GM21447 (cell line): Measurements from ENCODE around the gene SELENOP.

ENCODE experiments used
- ATAC-seq: cut with Tn5 transposase; IDR thresholded peaks from one replicate; pipeline ENCODE4 v1.9.1; 2021; ENCODE audit not compliant: unreplicated experiment

SELENOP gene

DNA sequence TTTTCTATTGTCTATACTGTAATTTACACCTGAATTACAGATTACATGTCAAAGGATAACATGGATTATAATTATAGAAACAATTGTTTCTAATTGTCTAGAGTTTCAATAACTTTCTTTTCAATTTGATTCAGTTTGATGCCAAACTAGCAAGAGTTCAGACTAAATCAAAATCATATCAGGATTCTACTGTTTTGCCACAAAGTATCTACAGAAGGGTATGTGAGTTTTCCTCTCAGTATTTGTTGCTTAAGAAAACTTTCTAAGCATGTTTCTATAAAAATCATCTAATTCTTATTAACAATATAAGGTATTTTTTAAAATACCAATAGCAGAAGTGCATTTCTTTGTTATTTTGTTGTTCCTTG is 12.5 kb downstream of the SELENOP start:
- no peak for ATAC-seq

DNA sequence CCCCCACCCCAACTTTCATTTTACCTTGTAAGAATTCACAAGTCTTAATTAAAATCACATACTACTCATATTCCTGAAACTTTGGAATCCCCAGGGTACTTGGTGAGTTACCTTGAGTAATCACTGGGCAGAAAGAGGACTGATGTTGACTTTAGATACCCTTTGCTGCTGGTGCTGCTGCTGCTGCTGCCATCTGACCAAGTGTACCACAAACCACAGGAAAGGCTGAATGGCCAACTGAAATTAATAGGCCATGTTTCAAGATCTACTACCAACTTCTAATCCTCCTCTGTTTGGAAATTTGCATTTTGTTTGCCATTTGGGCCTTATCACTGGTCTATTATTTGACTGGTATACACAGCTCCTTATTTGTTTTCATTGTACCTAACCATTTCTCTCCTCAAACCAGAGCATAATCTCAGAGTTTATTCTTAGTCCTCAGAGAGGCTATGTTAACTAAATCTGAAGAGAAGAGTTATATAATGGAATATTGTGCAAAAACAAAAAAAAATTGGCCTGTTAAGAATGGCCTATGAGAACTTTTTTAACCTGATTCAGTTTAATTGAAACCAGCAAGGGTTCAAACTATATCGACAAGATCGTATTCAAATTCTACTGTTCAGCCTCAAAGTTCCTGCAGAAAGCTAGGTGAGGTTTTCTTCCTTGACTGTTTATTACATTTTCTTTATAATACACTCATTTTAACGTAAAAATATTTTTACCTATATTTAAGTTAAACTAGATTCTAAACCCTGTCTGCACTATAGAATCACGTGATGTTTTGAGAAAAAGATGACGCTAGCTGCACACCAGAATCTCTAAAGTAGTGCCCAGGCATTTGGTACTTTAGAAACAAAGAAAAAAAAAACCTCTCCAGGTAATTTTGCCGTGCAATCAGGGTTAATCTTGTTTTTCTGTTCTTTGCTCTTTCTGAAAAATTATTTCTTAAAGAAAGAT is 13.1 kb downstream of the SELENOP start:
- ATAC-seq = no peak

DNA sequence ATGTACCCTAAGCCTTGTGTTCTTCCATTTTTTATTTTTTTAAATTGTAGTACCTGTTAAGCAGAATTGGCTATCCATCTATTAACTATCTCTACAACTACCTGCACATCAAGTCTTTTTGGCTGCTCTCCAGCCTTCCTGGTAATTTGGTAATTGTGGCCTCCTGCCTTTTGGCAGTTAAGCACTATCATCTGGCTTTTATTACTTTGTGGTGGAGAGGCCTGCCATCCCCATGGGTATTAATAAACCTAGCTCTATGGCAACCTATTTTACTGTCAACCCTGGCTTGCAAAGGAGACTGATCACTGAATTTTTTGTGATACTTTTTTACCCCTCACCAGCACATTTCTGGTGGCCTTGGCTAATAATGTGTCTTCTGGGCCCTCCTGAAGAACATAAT is 20.5 kb downstream of the SELENOP start:
- ATAC-seq = no peak

DNA sequence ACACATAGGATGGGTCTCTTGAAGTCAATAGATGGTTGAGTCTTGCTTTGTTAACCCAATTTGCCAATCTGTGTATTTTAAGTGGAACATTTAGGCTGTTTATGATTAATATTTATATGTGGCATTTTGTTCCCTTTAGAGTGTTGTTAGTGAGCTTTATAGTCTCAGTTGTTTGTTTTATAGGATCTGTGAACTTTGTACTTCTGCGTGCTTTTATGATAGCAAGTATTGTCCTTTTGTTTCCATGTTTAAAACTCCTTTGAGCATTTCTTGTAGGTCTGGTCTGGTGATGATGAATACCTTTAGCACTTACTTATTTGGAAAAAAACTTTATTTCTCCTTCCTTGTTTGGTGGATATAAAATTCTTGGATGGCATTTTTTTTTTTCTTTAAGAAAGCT is 23.8 kb downstream of the SELENOP start:
- no peak for ATAC-seq

DNA sequence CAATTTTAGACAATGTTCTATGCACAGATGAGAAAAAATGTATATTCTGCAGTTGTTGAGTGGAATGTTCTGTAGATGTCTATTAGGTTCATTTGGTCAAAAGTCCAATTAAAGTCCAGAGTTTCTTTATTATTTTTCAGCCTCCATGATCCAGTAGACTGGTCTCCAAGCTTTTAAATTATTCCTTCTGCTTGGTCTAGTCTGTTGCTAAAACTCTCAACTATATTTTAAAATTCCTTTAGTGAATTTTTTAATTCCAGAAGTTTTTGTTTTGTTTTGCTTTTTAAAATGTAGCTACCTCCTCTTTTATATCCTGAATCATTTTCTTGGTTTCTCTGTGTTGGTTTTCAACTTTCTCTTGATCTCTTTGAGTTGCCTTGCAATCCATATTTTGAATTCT is 24.6 kb downstream of the SELENOP start:
- no peak for ATAC-seq

DNA sequence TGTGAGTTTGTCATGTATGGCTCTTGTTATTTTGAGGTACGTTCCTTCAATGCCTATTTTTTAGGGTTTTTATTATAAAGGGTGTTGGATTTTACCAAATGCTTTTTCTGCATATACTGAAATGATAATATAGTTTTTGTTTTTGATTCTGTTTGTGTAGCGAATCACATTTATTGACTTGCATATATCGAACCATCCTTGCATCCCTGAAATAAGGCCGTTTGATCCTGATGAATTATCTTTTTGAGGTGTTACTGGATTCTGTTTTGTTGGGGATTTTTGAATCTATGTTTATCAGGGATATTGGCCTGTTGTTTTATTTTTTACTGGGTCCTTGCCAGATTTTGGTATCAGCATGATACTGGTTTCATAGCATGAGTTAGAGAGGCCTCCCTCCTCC is 25.9 kb downstream of the SELENOP start:
- ATAC-seq = no peak

DNA sequence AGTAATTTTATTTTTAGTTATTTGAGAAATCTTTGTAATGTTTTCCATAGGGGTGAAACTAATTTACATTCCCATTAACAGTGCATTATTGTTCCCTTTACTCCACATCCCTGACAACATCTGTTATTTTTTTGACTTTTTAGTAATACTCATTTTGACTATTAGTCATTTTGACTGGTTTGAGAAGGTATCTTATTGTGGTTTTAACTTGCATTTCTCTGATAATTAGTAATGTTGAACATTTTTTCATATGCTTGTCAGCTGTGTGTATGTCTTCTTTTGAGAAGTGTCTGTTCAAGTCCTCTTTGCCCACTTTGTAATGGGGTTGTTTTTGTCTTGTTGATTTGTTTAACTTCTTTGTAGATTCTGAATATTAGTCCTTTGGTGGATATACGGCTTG is 27.6 kb downstream of the SELENOP start:
- ATAC-seq = no peak

DNA sequence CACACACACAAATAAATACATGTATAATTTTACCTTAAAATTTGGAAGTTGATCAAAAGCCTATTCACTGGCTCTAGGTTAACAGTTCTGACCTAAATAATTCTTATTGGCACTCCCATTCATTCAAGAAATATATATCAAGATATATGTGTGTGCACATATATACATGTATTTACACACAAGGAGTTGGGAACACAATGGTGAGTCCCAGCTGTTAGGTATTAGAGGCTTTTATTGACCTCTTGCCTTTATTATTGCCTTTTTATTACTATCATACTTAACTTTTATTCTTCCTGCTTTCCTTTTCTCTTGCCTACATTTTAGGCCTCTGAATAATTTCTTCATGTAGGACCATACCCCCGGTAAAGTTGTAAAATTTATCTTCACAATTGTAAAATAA is 30.1 kb downstream of the SELENOP start:
- no peak for ATAC-seq

DNA sequence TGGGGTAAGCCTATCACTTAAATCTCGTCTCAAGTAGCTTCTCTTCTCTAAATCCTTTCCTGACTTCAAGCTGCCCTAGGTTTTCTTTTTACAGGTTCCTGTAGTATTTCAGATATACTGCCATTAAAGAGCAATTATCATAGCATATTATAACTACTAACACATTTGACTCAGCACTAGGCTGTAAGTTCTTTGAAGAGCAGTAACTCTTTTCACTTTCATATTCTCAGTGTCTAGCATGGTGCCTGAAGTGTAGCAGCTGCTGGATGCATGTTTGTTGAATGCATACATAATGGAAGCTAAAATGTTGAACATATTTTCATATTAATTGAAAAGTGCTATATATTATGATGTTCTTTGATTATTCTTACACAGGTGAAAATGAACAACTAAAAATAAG is 32.6 kb downstream of the SELENOP start:
- ATAC-seq = no peak

DNA sequence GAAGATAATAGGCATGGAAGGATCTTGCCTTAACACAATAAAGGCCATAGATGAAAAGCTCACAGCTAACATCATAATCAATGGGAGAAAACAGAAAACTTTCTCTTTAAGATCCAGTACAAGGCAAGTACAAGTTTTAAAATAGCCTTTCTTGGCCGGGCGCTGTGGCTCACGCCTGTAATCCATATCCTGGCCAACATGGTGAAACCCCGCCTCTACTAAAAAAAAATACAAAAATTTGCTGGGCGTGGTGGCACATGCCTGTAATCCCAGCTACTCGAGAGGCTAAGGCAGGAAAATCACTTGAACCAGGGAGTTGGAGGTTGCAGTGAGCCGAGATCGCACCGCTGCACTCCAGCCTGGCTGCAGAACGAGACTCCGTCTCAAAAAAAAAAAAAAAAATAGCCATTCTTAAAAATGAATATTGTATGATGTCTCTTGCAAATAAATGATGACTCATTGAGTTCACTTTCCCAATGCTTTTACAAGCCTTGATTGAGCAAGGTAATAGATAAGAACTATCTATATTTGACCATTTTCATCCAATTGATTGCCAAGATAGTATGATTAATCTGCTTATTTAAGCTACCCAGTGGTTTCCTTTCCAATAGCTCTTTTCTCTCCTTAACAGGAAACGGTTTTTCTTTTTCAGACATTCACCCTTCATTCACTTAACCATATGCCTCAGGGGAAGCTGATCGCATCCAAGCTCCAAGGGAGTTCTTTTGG is 39.3 kb downstream of the SELENOP start:
- ATAC-seq = no peak

DNA sequence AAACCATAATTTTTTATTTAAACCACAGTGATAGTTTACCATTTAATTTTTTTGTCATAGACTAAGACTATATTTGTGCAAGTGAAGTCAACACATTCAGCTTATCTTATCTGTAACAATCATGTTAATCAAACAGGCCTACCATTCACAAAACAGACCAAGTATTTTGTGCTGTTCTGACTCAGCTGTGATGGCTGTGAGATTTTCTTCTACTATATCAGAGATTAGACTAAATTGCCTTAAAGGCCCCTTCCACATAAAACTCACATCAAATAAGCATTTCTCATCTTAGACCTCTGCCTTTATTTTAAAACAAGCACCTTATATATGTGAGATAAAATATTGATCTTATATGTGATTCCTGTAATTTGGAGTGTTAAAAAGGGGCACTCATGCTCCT is 41.7 kb downstream of the SELENOP start:
- no peak for ATAC-seq

DNA sequence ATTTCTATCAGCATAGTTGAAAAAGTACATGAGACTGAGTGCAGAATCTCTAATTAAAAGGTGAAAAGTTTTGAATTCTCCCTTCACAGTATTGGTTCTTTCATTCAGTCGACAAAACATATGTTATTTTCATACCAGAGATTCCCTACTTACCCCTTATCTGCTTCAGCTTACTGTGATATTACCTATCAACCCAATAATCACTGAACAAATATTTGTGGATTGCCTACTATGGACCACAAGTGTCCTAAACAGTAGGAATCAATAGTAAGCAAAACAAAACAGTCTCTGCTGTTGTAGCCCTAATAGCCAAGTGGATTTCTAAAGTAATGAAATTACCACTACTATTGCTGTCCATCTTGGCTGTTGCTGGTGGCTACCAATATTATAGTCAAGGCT is 43.6 kb downstream of the SELENOP start:
- ATAC-seq = no peak

DNA sequence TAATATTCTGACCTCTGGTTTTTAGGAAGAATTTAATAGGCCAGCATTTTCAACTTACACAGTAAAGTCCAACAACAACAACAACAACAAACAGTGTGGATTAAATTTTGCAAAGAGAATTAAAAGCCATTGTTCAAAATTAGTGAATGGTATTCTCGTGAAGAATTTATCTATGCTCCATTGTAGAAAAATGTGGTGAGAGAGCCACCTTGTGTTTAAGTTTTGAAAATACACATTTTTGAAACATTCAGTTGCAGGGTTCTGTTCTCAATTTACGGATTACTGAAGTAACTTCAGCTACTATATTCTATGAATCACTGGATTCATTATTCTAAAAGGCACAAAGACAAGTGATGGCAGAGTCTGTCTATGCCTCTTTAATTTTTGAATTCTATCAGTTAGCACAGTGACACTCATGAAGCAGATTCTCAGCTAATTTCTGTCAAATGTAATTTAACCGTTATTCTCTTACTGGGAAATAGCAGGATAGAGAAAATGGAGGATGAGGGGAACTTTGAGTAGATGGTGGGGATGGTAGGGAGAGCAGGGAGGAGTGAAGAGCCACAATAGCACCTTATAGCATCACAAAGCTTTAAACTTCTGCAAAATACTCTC is 44.1 kb downstream of the SELENOP start:
- ATAC-seq = no peak

DNA sequence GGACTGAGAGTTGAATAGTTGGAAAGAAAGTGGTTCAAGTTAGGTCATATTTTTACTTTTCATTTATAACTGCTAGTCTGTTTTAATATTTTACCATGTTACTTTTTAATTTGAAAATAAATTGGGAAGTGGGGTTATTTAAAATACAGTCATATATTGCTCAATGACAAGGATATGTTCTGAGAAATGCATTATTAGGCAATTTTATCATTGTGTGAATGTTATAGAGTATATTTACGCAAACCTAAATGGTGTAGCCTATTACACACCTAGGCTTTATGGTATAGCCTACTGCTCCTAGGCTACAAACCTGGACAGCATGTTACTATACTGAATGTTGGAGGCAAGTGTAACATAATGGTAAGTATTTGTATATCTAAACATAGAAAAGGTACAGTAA is 49.9 kb downstream of the SELENOP start:
- no peak for ATAC-seq

DNA sequence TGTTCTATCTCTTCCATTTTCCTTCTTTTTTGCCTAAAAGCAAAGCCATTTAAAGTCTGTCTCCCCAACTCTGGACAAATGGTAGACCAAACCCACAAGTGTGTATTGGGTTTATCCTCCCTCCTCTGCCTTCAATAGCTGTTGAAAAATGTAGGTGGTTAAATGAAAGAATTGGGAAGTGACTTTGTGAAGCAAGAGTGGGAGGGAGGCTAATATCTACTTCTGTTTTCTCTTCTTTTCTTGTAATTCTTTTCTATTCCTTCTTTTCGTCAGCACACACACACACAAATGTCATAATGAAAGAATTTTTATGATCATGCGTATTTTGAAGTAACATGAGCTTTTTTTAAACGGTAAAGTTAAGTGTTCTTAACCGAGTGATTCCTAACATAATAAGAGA is 51.3 kb downstream of the SELENOP start:
- no peak for ATAC-seq

DNA sequence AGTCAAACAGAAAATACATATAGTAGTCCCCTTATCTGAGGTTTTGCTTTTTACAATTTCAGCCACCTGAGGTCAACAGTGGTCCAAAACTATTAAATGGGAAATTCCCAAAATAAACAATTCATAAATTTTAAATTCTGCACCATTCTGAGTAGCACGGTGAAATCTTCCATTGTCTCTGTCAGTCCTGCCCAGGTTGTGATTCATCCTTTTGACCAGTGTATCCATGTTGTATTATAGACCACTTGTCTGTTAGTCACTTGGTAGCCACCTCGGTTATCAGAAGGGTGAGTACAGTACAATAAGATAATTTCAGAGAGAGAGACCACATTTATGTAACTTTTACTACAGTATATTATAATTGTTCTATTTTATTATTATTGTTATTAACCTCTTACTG is 52.2 kb downstream of the SELENOP start:
- no peak for ATAC-seq

DNA sequence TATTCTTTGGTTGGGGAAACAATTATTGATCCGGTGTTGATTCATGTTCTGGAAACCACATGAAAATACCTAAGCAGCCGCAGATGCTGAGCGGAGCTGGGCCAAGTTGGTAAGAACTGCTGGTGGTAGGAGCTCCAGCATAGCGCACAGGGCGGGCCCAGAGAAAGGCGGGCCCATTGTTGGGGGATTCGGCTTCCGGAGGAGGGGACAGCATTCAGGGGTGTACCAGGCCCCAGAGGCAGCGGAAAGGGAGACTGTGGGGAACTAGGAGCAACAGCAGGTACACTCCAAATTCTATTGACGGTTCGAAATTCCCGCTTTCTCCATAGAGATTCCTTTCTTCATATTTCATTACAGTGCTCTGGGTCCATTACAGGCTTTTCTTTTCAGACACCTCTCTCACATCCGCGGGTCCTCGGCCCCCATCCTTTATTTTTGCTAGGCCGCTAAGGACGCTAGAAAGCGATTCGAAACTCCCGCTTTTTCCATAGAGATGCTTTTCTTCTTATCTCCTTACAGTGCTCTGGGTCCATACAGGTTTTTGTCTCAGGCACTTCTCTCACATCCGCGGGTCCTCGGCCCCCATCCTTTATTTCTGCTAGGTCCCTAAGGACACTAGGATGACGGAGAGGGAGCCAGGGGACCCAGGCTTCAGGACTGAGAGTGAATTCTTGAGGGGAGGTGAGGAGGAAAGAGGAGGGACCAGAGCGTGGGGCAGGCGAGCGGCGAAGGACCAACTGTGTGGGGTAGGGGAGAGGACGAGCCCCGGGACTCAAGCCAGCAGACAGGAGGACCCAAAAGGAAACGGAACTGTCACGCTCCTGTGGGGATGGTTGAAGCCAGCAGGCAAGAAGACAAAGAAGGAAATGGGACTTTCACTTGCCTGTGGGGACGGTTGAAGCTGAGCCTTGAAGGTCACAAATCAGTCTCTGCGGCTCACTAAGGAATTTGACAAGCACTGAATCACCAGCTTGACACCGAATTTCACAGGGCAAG is 54.8 kb downstream of the SELENOP start, which contains the start of gene CCDC152:
TSS of gene CCDC152 (plus strand) at position 213 of the 996 bp plus-strand sequence. CDS start 2,304 bp downstream, outside the sequence.
- peak; percentile 67 for ATAC-seq

DNA sequence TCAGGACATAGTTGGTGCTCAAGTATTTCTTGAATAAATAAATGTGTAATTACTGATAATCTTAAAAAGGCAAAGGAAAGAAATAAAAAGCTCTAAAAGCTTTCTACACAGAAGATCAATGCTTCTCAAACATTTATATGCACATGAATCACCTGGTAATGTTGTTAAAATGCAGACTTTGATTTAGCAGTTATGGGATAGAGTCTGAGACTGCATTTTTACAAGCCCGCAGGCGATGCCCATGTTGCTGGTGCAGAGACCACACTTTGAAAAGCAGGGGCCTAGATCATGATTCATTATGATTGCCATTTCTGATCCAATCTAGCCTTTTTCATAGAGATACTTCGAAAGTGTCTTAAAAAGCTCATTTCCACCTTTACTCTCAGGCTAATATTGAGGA is 58.6 kb downstream of the SELENOP start:
- no peak for ATAC-seq

DNA sequence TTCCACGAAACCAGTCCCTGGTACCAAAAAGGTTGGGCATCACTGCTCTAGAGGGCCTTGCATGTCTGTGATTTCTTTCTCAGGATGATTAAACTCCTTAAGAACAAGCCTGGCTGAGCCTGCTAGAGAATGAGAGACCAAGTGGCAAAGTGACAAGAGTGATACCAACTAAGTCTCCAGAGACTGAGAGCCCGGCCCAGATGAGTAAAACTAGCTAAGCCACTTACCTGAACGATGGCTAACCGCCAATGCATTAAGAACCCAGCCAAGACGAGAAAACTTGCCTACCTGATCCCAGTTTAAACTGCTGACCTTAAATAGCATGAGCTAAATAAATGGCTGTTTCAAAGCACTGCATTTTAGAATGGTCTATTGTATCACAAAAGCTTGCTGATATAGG is 60.6 kb downstream of the SELENOP start:
- ATAC-seq = no peak

DNA sequence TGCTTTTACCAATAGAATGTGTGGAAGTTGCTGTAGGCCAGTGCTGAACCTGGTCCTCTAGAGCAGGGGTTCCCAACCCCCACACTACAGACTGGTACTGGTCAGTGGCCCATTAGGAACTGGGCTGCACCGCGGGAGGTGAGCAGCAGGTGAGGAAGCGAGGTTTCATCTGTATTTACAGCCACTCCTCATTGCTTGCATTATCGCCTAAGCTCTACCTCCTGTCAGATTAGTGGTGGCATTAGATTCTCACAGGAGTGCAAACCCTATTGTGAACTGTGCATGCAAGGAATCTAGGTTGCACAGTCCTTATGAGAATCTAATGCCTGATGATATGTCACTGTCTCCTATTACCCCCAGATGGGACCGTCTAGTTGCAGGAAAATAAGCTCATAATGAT is 61.2 kb downstream of the SELENOP start:
- ATAC-seq = no peak
